Measurements from ENCODE around the gene TMEM132C. TPM values are rescaled to one million over a fixed set of nuclear protein-coding genes. Genes with fewer than 3 reads are reported as not detected.
"Not testable (repeated sequence)": the region's sequence is repeated elsewhere in the genome, so short reads cannot be mapped to it uniquely, and the experiment has no call there.

Gene TMEM132C
- total RNA-seq, 1 donor from 2014 or later: 61.8 TPM

- Mint-ChIP-seq H3K36me3 (peaks cover 3% of the 10 kb centered on the region), H3K4me3 (no peak overlapping the region), H3K4me1 (ENCODE audit: unreplicated experiment) (peaks cover 30% of the 10 kb centered on the region), H3K27me3 (peaks cover 9% of the 10 kb centered on the region), H3K9me3 (no peaks in the 10 kb centered on the region), H3K27ac (no peak overlapping the region)
- TF ChIP-seq CTCF (conservative IDR thresholded peaks at IDR 0.05): no peak
- no peak for DNase-seq (ENCODE audit: extremely low spot score, unreplicated experiment)
Observed at GRCh38 chr12:128483526-128484255, 216.7 kb downstream of the TMEM132C start.

GRCh38 chr12:128497376-128497775 lies 230.4 kb downstream of the TMEM132C start:
- H3K4me3 Mint-ChIP-seq; H3K9me3 Mint-ChIP-seq; H3K27me3 Mint-ChIP-seq; H3K4me1 Mint-ChIP-seq (ENCODE audit: unreplicated experiment); H3K27ac Mint-ChIP-seq; DNase-seq (ENCODE audit: extremely low spot score, unreplicated experiment): not testable (repeated sequence)
- H3K36me3 Mint-ChIP-seq: peaks cover 11% of the 10 kb centered on the region

- no peak overlapping the region for H3K4me3 Mint-ChIP-seq
- no peaks in the 10 kb centered on the region for H3K4me1 Mint-ChIP-seq (ENCODE audit: unreplicated experiment)
- H3K27me3 Mint-ChIP-seq: peaks cover 5% of the 10 kb centered on the region
- no peak for DNase-seq (ENCODE audit: extremely low spot score, unreplicated experiment)
- peaks cover 14% of the 10 kb centered on the region for H3K36me3 Mint-ChIP-seq
- H3K9me3 Mint-ChIP-seq: peaks cover 7% of the 10 kb centered on the region
- TF ChIP-seq CTCF (conservative IDR thresholded peaks at IDR 0.05): no peak
- no peak overlapping the region for H3K27ac Mint-ChIP-seq
Observed at GRCh38 chr12:128507470-128507869, 240.5 kb downstream of the TMEM132C start.

GRCh38 chr12:128509170-128509569 lies 242.2 kb downstream of the TMEM132C start:
- Mint-ChIP-seq H3K4me1 (ENCODE audit: unreplicated experiment) (peaks cover 5% of the 10 kb centered on the region), H3K4me3 (no peak overlapping the region), H3K27ac (no peak overlapping the region), H3K36me3 (peaks cover 9% of the 10 kb centered on the region), H3K9me3 (peaks cover 3% of the 10 kb centered on the region), H3K27me3 (peaks cover 5% of the 10 kb centered on the region)
- no peak for DNase-seq (ENCODE audit: extremely low spot score, unreplicated experiment)
- no peak for TF ChIP-seq CTCF (conservative IDR thresholded peaks at IDR 0.05)

GRCh38 chr12:128510511-128510910 lies 243.5 kb downstream of the TMEM132C start:
- Mint-ChIP-seq H3K9me3 (peaks cover 3% of the 10 kb centered on the region), H3K27me3 (peaks cover 5% of the 10 kb centered on the region), H3K27ac (no peak overlapping the region), H3K36me3 (peaks cover 13% of the 10 kb centered on the region), H3K4me1 (ENCODE audit: unreplicated experiment) (peaks cover 5% of the 10 kb centered on the region), H3K4me3 (no peak overlapping the region)
- DNase-seq (ENCODE audit: extremely low spot score, unreplicated experiment): no peak
- TF ChIP-seq CTCF (conservative IDR thresholded peaks at IDR 0.05): no peak

- no peak for TF ChIP-seq CTCF (conservative IDR thresholded peaks at IDR 0.05)
- Mint-ChIP-seq H3K36me3 (peaks cover 13% of the 10 kb centered on the region), H3K27me3 (peaks cover 5% of the 10 kb centered on the region), H3K4me1 (ENCODE audit: unreplicated experiment) (peaks cover 5% of the 10 kb centered on the region), H3K4me3 (no peak overlapping the region), H3K9me3 (peaks cover 3% of the 10 kb centered on the region), H3K27ac (no peak overlapping the region)
- no peak for DNase-seq (ENCODE audit: extremely low spot score, unreplicated experiment)
Observed at GRCh38 chr12:128513331-128513730, 246.4 kb downstream of the TMEM132C start.

All from type B pancreatic cell (in vitro differentiated cells).